Stimulated activated CD8-positive, alpha-beta memory T cell treated with anti-CD3 and anti-CD28 coated beads, Interleukin-12 subunit alpha, Interleukin-12 subunit beta, amount 100 ng/mL, for 24 hours (primary cell): ENCODE data around the gene UBE2L5.
"Not testable (repeated sequence)": the region's sequence is repeated elsewhere in the genome, so short reads cannot be mapped to it uniquely, and the experiment has no call there.

Source experiments
- DNase-seq: peaks from one replicate; pipeline ENCODE4 v3.0.0-alpha.2; 2020; ENCODE audit errors: extremely low read depth

The UBE2L5 gene

DNA sequence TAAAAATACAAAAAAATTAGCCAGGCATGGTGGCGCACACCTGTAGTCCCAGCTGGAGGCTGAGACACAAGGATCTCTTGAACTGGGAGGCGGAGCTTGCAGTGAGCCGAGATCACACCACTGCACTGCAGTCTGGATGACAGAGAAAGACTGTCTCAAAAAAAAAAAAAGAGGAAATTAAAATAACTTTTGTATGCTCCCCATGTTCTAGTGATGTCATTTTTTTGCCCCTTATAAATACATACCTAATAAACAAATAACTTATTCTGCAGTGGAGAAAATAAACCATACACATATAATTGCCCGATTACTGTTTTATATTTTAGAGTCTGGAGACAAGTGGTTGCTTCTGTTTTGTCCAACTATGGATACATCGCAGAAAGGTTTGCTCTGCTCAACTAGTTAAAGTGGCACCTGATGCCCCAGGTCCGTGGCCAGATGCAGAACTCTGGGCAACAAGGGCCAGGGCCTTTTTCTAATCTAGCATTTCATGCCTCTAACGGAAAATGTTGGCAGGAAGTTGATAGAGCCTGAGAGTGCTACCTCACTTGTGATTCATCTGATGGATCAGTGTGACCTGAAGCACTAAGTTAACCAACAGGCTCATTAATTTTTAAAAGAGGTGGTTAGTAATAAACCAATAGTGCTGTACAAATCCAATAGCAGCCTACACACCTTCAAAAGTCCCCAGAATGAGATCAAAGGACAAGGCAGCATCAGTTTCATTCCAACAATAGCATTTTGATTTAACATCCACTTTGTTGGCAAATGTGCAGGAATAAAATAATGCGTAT, 18.8 kb downstream of the UBE2L5 start:
- no peak for DNase-seq

DNA sequence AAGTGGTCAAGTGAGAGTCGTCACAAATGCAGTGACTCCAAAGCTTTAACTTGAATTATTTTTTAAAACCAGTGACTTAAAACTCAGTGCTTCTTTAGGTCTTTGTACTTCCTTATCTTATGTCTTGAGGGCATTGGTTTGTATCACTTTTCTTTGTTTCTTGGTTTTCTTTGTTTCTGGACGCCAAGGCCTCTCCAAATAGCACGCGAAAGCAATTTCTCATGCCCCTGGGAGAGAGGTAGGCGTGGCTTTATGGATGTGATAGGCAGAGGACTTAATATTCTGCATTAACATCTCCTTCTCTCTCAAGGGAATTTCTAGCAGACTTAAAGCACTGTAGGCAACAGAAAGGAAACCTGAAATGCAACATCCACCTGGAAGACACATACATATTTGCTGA, 20.6 kb downstream of the UBE2L5 start:
- no peak for DNase-seq

DNA sequence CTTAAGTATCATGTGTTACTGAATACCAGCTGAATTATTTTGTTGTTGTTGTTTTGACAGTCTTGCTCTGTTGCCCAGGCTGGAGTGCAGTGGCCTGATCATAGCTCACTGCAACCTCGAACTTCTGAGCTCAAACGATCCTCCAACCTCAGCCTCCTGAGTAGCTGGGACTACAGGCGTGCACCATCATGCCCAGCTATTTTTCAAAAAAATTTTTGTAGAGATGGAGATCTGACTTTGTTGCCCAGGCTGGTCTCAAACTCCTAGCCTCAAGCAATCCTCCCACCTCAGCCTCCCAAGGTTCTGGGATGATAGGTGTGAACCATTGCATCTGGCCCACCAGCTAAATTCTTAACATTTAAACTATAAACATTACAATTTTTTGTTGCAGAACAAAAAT, 21.2 kb downstream of the UBE2L5 start:
- not testable (repeated sequence) for DNase-seq

DNA sequence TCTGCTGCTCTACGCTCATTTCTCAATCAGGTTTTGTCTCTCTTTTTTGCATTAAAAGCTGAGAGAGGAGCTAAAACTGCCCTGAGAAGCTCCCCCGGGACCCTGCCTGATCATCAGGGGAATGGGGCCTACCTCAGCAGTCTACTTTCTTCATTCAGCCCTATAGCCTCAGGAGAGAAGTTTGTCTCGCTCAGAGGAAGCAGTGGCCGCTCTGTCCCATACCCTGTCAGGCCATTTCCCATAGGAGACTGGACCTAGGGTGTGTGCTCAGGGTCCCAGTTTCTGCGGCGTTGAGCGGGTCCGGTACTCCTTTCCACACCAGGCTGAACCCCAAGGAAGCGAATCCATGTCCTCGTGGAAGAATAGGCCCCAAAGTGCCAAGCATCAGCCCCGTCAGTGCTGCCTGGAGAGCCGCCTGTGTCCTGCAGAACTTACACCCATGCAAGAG, 21.7 kb downstream of the UBE2L5 start:
- no peak for DNase-seq

DNA sequence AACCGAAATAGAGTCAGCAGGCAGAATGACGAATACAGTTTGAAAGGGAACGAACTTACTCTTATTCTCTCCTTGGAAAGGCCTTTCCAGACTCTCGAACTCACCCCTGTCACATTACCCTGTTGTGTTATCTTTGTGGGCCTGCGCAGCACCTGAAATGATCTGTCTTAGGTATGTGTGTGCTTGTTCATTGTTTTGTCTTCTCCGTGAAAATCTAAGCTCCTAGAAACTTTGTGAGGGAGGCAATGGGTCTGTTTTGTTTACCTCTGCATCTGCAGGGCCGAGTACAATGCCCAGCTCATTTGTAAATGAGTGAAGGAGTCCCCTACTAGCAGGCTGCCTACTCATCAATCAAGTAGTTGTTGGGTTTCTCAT, 23.8 kb downstream of the UBE2L5 start:
- DNase-seq: no peak

- no peak for DNase-seq
Measured at GRCh38 chr13:30448441-30448840, 26.1 kb downstream of the UBE2L5 start.

DNA sequence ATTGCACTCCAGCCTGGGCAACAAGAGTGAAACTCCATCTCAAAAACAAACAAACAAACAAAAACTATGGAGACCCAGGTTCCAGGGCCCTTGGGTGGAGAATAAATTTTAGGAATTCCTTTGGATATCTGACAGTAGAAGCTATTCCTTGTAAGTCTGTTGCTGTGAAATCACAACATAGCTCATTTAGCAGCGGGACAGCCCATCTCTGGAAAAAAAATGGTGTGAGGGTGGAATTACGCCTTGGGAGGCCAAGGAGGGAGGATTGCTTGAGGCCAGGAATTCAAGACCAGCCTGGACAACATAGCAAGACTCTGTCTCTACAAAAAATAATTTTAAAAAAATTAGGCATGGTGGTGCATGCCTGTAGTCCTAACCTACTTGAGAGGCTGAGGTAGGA, 27.8 kb downstream of the UBE2L5 start:
- no peak for DNase-seq

GRCh38 chr13:30451476-30451875, 29.2 kb downstream of the UBE2L5 start:
- not testable (repeated sequence) for DNase-seq

DNA sequence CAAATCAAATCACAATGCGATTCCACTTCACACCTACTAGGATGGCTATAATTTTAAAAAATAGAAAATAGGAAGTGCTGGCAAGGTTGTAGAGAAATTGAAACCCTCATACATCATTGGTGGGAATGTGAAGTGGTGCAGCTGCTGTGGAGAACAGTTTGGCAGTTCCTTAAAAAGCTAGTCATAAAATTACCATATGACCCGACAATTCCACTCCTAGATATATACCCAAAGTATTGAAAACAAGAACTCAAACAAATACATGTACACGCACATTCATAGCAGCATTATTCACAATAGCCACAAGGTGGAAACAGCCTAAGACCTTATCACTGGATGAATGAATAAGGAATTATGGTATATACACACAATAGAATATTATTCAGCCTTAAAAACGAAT, 31.4 kb downstream of the UBE2L5 start:
- no peak for DNase-seq

DNA sequence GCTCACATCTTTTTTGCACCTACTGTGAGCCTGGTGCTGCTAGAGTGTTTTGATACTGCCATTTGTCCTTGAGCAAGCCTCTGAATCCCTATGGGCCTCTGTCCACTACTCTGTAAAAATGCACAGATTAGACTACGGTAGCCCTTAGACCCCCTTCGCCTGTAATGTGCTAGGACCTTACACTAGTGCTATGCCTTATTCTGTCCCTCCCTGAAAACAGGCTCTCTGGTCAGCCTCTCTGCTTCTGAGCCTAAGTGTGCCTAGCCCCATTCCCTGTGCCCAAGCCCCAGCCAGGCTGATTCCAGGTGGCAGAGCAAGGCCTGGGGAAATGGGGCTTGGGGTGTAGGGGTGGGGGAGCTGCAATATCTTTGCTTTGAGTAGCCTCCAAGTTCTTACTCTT, 32.7 kb downstream of the UBE2L5 start:
- no peak for DNase-seq

GRCh38 chr13:30456290-30456689, 34.0 kb downstream of the UBE2L5 start:
- no peak for DNase-seq

DNA sequence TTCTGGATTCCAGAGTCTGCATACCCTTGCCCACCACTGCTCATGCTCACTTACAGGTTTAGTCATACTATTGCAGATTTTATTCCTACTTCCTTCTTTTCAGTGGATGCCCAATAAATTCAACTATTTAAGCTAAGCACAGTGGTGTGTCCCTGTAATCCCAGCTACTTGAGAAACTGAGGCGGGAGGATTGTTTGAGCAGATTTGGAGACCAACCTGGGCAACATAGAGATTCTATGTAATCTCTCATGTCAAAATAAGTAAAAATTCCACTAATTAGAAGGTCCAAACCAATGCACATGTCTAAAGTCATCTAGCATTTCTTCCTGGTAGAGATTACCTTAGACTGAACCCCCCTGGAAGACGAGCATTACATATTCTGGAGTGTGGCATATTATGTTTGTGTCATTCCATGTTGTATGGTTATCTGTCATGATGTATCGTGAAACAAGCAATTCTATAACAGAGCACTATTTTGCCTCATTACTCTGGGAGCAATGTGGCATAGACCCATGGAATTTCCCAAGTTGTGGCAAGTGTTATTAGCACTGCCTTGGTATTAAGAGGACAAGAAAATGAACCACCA, 35.1 kb downstream of the UBE2L5 start:
- DNase-seq: no peak

GRCh38 chr13:30461279-30462066, 39.2 kb downstream of the UBE2L5 start:
- DNase-seq: not testable (repeated sequence)

DNA sequence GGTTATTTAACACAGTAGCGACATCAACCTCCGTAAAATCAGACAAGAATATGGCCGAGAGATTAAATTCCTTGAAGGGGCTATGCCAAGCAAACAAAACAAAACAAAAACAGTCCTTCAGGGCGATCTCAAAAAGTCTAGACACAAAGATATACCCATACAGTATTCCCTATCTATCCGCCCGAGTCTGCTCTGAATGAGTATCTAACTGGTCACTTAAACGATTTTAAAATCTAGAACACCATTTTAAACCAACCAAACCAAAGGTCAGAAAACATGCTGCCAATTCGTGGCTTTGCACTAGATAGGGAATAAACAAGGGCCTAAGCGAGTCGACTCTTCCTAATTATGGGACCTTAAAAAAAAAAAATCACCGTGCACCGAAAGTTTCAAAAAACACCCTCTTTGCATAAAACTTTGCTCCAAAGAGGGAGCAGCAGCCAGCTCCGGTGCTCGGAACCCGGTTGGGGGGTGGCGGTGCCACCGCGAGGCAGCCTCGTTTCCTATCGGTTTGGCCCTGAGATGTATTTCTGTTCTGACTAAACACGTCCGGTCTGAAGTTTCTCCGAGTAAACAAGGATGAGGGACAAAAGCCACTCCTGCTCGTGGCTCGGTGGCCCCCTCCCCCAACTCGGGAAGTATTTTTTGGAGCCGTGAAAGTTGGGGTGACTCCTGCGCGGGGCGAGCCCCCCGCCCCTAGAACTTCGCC, 41.6 kb downstream of the UBE2L5 start:
- peak; percentile 55 for DNase-seq

- DNase-seq: peak; percentile 54
Measured at GRCh38 chr13:30464496-30465342, 42.4 kb downstream of the UBE2L5 start.

- DNase-seq: no peak
Measured at GRCh38 chr13:30465343-30465592, 43.0 kb downstream of the UBE2L5 start.

GRCh38 chr13:30465593-30466357, 43.5 kb downstream of the UBE2L5 start, which contains the start of gene HMGB1:
Gene HMGB1 (minus strand): TSS chr13:30465936. CDS start chr13:30463680, 2,256 bp downstream.
- peak; percentile 87 for DNase-seq

- DNase-seq: no peak
Measured at GRCh38 chr13:30466358-30466714, 44.0 kb downstream of the UBE2L5 start.

- DNase-seq: no peak
Measured at GRCh38 chr13:30466841-30467252, 44.6 kb downstream of the UBE2L5 start.

DNA sequence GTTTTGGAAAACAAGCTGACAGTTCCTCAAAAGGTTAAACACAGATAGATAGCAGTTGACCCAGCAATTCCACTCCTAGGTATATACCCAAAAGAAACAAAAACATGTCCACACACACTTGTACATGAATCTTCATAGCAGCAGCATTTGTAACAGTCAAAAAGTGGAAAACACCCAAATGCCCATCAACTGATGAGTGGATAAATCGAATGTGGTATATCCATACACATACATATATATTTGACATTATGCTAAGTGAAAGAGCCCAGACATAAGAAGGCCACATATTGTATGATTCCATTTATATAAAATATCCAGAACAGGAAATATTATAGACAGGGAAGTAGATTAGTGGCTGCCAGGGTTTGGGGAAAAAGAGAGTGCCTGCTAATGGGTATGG, 51.4 kb downstream of the UBE2L5 start:
- DNase-seq: no peak
